Ishikawa (cell line): ENCODE measurements around the gene HOXD12.

Source experiments
- CREB1 ChIP-seq: IDR thresholded peaks from 2 replicates; pipeline ENCODE4 v1.6.1; 2012; ENCODE audit warnings: low read depth
- RAD21 ChIP-seq: IDR thresholded peaks from 2 replicates; pipeline ENCODE4 v1.6.1; 2012; ENCODE audit warnings: low read depth

- no peak for TF ChIP-seq RAD21
- TF ChIP-seq CREB1 = no peak
These were observed 3.2 kb upstream of the HOXD12 start for GRCh38 chr2:176096243-176096985.
